NCI-H146 treated with DMSO at 0.1 percent for 48 hours (cell line): ENCODE data around the gene ACVR1.
"Not testable (repeated sequence)": the region's sequence is repeated elsewhere in the genome, so short reads cannot be mapped to it uniquely, and the experiment has no call there.

Source experiments
- DNase-seq: peaks from one replicate; lab custom pipeline; 2025; ENCODE audit not compliant: unreplicated experiment; lab: John Stamatoyannopoulos, UW

ACVR1 gene

DNA sequence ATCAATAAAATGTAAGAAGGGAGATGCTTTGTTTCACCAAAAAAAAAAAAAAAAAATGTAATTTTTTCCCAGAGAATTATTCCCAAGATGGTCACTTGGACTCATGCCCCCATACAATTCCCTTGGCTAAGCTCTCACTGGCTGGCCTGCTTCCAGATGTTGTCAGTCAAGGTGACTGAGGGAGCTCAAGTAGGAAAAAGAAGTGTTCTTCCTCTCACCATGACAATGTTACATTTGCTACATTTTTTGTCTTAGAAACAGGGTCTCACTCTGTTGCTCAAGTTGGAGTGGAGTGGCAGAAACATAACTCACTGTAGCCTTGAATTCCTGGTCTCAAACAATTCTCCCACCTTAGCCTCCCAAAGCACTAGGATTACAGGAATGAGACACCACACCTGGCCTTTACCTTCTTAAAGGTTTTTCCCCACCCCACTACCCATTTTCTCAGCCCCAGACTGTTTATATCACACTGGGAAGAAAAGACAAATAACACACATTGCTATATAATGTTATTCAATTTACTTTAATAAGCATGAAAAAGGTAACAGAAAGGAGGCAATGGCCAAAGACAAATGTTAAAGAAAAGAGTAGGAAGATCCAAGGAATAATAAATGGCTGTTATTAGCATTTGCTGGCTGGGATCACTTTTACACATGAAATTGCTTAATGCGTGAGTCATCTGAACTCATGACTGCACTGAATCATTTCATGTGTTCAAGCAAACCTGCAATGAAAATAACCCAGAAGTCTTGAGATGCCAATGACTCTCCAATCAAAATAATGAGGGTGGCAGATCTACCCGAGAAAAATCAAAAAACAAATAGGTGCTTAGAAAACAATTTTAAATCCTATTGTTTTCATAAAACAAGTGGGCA, 45.2 kb downstream of the ACVR1 start:
- DNase-seq: no peak

GRCh38 chr2:157830266-157830665, 45.9 kb downstream of the ACVR1 start:
- DNase-seq: no peak

- DNase-seq: no peak
Observed at GRCh38 chr2:157827377-157827776, 48.8 kb downstream of the ACVR1 start.

DNA sequence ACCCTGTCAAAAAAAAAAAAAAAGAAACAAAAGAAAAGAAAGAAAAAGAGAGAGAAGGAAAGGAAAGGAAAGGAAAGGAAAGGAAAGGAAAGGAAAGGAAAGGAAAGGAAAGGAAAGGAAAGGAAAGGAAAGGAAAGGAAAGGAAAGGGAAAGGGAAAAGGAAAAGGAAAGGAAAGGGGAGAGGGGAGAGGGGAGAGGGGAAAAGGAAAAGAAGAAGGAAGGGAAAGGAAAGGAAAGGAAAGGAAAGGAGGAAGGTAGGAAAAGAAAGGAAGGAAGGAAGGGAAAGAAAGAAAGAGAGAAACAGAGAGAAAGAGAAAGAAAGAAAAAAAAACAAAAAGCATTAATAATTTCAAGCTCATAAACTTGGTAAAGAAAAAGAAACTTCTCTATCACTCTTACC, 49.5 kb downstream of the ACVR1 start:
- not testable (repeated sequence) for DNase-seq

GRCh38 chr2:157825885-157826284, 50.2 kb downstream of the ACVR1 start:
- DNase-seq: no peak

- DNase-seq: no peak
Observed at GRCh38 chr2:157822993-157823392, 53.1 kb downstream of the ACVR1 start.

DNA sequence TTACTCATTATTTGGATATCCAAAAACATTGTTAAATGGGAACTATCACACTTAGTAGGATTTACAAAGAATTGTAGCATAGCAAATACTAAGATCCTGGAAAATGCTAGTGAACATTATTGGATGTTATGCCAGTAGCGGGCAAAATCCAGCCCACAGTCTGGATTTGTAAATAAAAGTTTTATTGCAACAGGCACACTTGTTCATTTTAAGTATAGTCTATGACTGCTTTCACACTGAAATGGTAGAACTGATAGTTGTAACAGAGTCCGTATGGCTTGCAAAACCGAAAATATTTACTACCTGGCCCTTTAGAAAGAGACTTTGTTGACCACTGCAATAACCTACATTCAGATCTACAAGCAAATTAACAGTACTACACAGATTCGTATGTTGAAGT, 53.6 kb downstream of the ACVR1 start:
- no peak for DNase-seq

- DNase-seq: no peak
Observed at GRCh38 chr2:157821519-157822131, 54.5 kb downstream of the ACVR1 start.

GRCh38 chr2:157820193-157820592, 55.9 kb downstream of the ACVR1 start:
- no peak for DNase-seq

DNA sequence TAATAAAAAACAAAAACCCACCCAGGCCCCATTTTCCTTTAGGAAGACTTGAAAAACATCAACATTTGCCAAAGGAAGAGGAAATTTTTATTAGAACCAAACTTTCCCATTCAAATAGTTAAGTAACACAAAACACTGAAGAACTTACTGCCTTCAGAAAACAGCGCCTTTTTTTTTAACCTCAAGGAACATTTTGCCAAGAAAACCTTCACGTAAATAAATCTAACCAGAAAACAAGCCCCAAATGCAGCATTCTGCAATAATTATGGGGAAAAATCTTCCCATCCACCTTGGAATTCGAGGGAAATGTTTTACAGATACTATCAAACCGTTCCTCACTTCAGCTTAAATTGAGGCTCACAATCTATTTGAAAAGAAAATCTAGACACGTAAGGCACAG, 56.4 kb downstream of the ACVR1 start:
- no peak for DNase-seq

DNA sequence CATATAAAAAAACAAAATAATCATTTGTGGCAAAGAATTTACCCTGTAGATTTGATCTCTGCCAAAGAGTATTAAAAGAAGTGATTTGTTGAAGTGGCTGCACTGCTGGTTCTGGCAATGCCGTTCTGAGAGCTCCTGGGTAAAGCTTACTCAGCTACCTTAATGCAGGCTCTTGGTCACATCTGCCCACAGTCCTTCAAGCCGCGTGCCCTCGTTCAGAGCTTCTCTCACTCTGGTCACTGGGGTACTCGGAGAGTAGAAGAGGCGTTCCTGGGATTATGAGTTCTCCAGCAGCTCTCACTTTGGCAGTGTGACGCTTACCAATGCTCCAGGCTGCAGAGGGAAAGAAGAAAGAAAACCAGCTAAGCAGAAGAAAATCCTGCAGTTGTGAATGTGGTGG, 57.9 kb downstream of the ACVR1 start:
- DNase-seq: no peak

- no peak for DNase-seq
Observed at GRCh38 chr2:157815421-157815820, 60.7 kb downstream of the ACVR1 start.

GRCh38 chr2:157813467-157813866, 62.7 kb downstream of the ACVR1 start:
- no peak for DNase-seq

DNA sequence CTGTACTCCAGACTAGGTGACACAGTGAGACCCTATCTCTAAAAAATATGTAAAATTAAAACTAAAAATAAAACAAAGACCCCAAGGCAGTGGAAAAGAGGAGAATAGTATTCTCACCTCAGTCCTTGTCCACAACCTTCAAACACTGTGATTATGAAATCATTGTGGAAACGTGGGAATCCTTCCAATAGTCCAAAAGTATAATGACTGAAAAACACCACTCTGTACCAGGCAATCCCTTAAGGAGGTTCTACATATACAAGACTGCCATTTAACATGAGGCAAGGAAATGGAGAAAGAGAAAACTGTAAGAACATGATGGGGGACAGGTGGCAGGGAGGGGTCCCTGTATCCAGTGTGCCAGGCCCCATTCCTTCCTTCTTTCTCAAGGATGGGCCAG, 66.1 kb downstream of the ACVR1 start:
- no peak for DNase-seq

- DNase-seq: no peak
Observed at GRCh38 chr2:157809212-157809611, 66.9 kb downstream of the ACVR1 start.

- DNase-seq: no peak
Observed at GRCh38 chr2:157808421-157808820, 67.7 kb downstream of the ACVR1 start.

DNA sequence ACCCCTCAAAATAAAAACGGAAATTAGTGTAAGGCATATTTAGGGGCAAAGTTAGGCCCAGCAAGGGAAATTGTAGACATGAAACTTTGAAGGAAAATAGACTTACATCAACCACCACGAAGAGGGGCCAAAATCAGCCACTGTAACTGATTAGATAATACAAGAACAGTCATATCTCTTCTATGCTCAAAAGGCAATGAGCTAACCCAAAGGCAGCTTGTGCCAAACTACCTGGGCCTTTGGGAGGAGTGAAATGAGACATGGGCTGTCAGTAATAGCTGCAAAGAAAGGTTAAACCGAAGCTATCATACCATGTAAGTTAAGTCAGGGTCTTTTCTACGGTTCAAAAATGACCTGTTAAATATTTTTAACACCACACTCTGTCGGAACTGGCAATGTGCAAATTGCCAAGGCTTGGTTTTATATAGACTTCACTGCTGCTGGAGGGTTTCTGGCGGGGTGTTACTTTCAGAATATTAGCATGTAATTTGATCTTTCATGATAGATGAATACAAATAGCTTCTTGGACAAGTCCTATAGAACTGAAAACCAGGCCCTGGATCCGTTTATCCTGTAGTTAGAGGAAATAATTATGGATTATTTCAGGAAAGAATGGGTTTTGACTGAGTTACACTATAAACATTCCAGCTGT, 69.6 kb downstream of the ACVR1 start:
- peak; percentile 9 for DNase-seq

GRCh38 chr2:157805519-157805918, 70.6 kb downstream of the ACVR1 start:
- DNase-seq: no peak

DNA sequence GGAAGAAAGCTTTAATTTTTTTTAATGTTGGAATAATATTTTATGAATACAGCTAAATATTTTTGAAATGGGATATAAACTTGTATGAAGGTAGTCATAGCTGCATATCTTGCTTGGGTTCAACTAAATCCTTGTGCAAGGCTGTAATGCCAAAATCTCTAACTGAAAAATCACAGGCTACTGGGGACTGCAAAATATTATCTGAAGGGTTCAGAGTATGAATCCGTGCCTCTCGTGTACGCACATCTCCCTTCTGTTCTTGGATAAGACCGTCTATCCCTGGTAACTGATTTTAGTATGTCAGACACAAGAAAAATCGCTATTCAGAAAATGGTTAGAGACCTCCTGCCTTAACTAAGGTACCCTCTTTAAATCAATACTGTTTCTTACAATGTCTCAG, 71.8 kb downstream of the ACVR1 start:
- DNase-seq: no peak

GRCh38 chr2:157803952-157804351, 72.2 kb downstream of the ACVR1 start:
- no peak for DNase-seq

DNA sequence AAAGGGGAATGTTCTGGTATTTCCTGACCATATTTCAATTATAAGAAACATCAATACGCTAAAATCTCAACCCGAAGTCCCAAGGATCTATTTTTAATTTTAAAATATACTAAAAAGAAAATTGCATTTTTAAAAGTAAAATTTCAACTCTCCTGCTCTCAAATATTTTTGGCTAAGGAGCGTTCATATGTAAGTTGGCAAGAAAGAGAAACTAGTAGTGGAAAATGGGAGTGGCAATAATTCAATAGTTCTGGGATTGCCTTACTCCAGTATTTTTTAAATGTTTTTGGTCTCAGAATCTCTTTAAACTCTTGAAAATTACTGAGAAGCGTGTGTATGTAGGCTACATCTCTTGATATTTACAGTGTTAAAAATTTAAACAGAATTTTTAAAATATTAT, 72.7 kb downstream of the ACVR1 start:
- DNase-seq: no peak

- no peak for DNase-seq
Observed at GRCh38 chr2:157800838-157801495, 75.2 kb downstream of the ACVR1 start.
